Pancreas (tissue), 10 donors: ENCODE results near the gene HLA-DOB. TPM values are rescaled to one million over a fixed set of nuclear protein-coding genes. Genes with fewer than 3 reads are reported as not detected.

ENCODE experiments used
- ATAC-seq, 4 donors: fragments of 200-7000 bp; cut with Tn5 transposase; one replicate each; pipeline versions ENCODE4 v1.8.0 to v1.9.1; 2020; ENCODE audit warnings: mild to moderate bottlenecking in 4 of 4, moderate library complexity in 4 of 4
- DNase-seq, 6 donors: peaks; one replicate each; pipeline ENCODE4 v3.0.0-alpha.2; 2020
- FAIRE-seq: peaks from 2 replicates; lab custom pipeline; 2012; peaks lifted over from hg19 to GRCh38; lab: Jason Lieb, UNC
- H3K27ac ChIP-seq, 4 donors: fragments of 200-600 bp; sonication (generic); 1 replicate in 3 of 4; 2 replicates in 1 of 4; pipeline versions ENCODE4 v1.5.0 to v1.8.0; 2020
- H3K27me3 ChIP-seq, 4 donors: fragments of 200-600 bp; one replicate each; pipeline ENCODE4 v1.8.0; 2021
- H3K36me3 ChIP-seq, 3 donors: fragments of 200-600 bp; sonication (generic) in 1 of 3; one replicate each; pipeline versions ENCODE4 v1.5.0 to v1.8.0; 2020 to 2021
- H3K4me1 ChIP-seq, 3 donors: fragments of 200-600 bp; one replicate each; pipeline ENCODE4 v1.8.0; 2021
- H3K4me3 ChIP-seq, 4 donors: fragments of 200-600 bp; sonication (generic) in 2 of 4; one replicate each; pipeline versions ENCODE4 v1.5.0 to v1.8.0; 2020 to 2021
- H3K9me3 ChIP-seq, 4 donors: fragments of 200-600 bp; one replicate each; pipeline ENCODE4 v1.8.0; 2021
- CTCF ChIP-seq, 4 donors: fragments of 200-600 bp; sonication (generic) in 3 of 4; IDR thresholded peaks; one replicate each; pipeline versions ENCODE4 v1.5.0 to v1.8.0; 2021; ENCODE audit warnings: antibody characterized with exemption in 4 of 4
- WGBS, 2 donors: extraction: QIAGEN DNeasy Blood & Tissue Kit; methylation state at CpG; one replicate each; pipeline ENCODE4 v1.1.7; 2013; 5-methylcytosine and 5-hydroxymethylcytosine counted together
- intact Hi-C, 3 donors: fragments of 100-400 bp; cut with DNase I; formaldehyde crosslinking; loops; one replicate each; pipeline versions ENCODE4 v1.11.1 to v1.14.2; 2022
- polyA plus RNA-seq, 2 donors: library from polyadenylated mRNA; stranded (reverse); fragments of 200-250 nt; gene quantifications; one replicate each; pipeline ENCODE4 v1.2.3, GENCODE V29; 2013
- total RNA-seq, 6 donors: library from RNA; stranded (reverse); fragmentation: NEBNext Ultra II Directional in 4 of 6; extraction: Animal tissue kit (Norgen Biotek cat#: 25700) in 4 of 6; gene quantifications; one replicate each; pipeline versions ENCODE4 v1.2.1 to v1.2.4, GENCODE V29; 2021 to 2023
- donor health status: healthy with polysubstance abuse.
- donor health status: DM: no; HTN: no; CAD: no; lungs with moderate emphysema.
- donor health status: DM: no; HTN: no; CAD: no.
- donor health status: control.
- donor health status: control.
- donor health status: Bipolar disorder and iron deficiency.
- donor health status: DM: yes; HTN: yes; CAD: no.
- donor health status: DM: no; HTN: no; CAD: no.
- donor health status: DM: no; HTN: no; CAD: no.
- donor health status: DM: yes; HTN: yes; CAD: no.

HLA-DOB gene
- total and polyA plus RNA-seq, 8 donors: 0.21 to 0.87 (median 0.45) TPM; not detected in 4

GRCh38 chr6:32852844-32853540 lies 36.2 kb upstream of the HLA-DOB start:
- H3K27ac ChIP-seq: peak overlapping the region; percentile 85 to 98 (median 92)
- no peak for FAIRE-seq
- intact Hi-C loops: no loop called here

GRCh38 chr6:32852018-32852843 lies 35.4 kb upstream of the HLA-DOB start:
- no peaks in the 10 kb centered on the region for H3K9me3 ChIP-seq
- no peak for TF ChIP-seq CTCF (IDR thresholded peaks at IDR 0.05)
- no peak for DNase-seq
- H3K4me1 ChIP-seq: peaks cover 0 to 10% (median 0%) of the 10 kb centered on the region in 3 donors
- no peaks in the 10 kb centered on the region for H3K27me3 ChIP-seq
- ATAC-seq: no peak
- intact Hi-C loops: no loop called here
- FAIRE-seq: no peak
- peak overlapping the region; percentile 60 to 98 (median 90) for H3K4me3 ChIP-seq
- 46 to 52% methylated on average over 23 of the region's 23 CpGs for whole genome bisulfite sequencing, 2 donors
- H3K36me3 ChIP-seq: peaks cover 2% of the 10 kb centered on the region in 3 donors
- peak overlapping the region; percentile 85 to 98 (median 92) for H3K27ac ChIP-seq

More at GRCh38 chr6:32852844-32853540, 36.2 kb upstream of the HLA-DOB start:
- Histone ChIP-seq H3K4me1 (peaks cover 0 to 10% (median 0%) of the 10 kb centered on the region in 3 donors), H3K9me3 (no peaks in the 10 kb centered on the region), H3K4me3 (peak overlapping the region; percentile 60 to 98 (median 90)), H3K36me3 (no peaks in the 10 kb centered on the region), H3K27me3 (no peaks in the 10 kb centered on the region)
- DNase-seq (peak; percentile 46 to 85 (median 58)), ATAC-seq (peak; percentile 35 to 61 (median 52))
- WGBS, 2 donors: 0% methylated on average over 41 of the region's 41 CpGs
- TF ChIP-seq CTCF (IDR thresholded peaks at IDR 0.05): no peak

- intact Hi-C loops: no loop called here
- ATAC-seq: no peak
- FAIRE-seq: no peak
- WGBS, 2 donors: 88 to 91% methylated on average over 4 of the region's 4 CpGs
- Histone ChIP-seq H3K27me3 (no peaks in the 10 kb centered on the region), H3K9me3 (no peaks in the 10 kb centered on the region), H3K4me1 (peaks cover 0 to 10% (median 0%) of the 10 kb centered on the region in 3 donors), H3K27ac (no peak overlapping the region), H3K36me3 (peaks cover 6 to 7% (median 7%) of the 10 kb centered on the region in 3 donors), H3K4me3 (no peak overlapping the region)
- DNase-seq: no peak
- no peak for TF ChIP-seq CTCF (IDR thresholded peaks at IDR 0.05)
These were observed 34.2 kb upstream of the HLA-DOB start for GRCh38 chr6:32851025-32851424.

- Histone ChIP-seq H3K9me3 (no peaks in the 10 kb centered on the region), H3K27me3 (no peaks in the 10 kb centered on the region), H3K36me3 (peaks cover 6 to 7% (median 7%) of the 10 kb centered on the region in 3 donors), H3K4me3 (no peak overlapping the region), H3K27ac (no peak overlapping the region), H3K4me1 (peaks cover 0 to 10% (median 0%) of the 10 kb centered on the region in 3 donors)
- ATAC-seq (no peak), DNase-seq (no peak), FAIRE-seq (no peak)
- intact Hi-C loops: no loop called here
- 76 to 79% methylated on average over 6 of the region's 6 CpGs for WGBS, 2 donors
- no peak for TF ChIP-seq CTCF (IDR thresholded peaks at IDR 0.05)
These were observed 32.3 kb upstream of the HLA-DOB start for GRCh38 chr6:32849126-32849525.
